Smooth muscle cell (in vitro differentiated cells): ENCODE results near the gene PRSS22. TPM values are rescaled to one million over a fixed set of nuclear protein-coding genes. Genes with fewer than 3 reads are reported as not detected.
A peak's percentile ranks its signal among the peaks of the same experiment; 100 is the strongest.
"Not testable (repeated sequence)": the region's sequence is repeated elsewhere in the genome, so short reads cannot be mapped to it uniquely, and the experiment has no call there.

Experiments used
- DNase-seq: peaks from one replicate; lab custom pipeline; 2025; ENCODE audit not compliant: unreplicated experiment; lab: John Stamatoyannopoulos, UW
- H2AFZ ChIP-seq: fragments of 200-600 bp; sonication (generic); 2 replicates; pipeline ENCODE4 v1.6.0; 2016; ENCODE audit warnings: antibody characterized with exemption, low read depth, mild to moderate bottlenecking
- H3F3A ChIP-seq: fragments of 200-600 bp; sonication (generic); 2 replicates; pipeline ENCODE4 v1.6.0; 2017; ENCODE audit warnings: antibody characterized with exemption, low read depth
- H3K27ac ChIP-seq: fragments of 200-600 bp; sonication (generic); 2 replicates; pipeline ENCODE4 v1.5.1; 2016; ENCODE audit warnings: low read depth, mild to moderate bottlenecking
- H3K27me3 ChIP-seq: fragments of 200-600 bp; sonication (generic); 2 replicates; pipeline ENCODE4 v1.6.1; 2016; ENCODE audit warnings: low read depth, mild to moderate bottlenecking
- H3K36me3 ChIP-seq: fragments of 200-600 bp; sonication (generic); 2 replicates; pipeline ENCODE4 v1.5.1; 2016; ENCODE audit warnings: low read depth
- H3K4me1 ChIP-seq: fragments of 200-600 bp; sonication (generic); 2 replicates; pipeline ENCODE4 v1.5.1; 2016; ENCODE audit warnings: low read depth
- H3K4me2 ChIP-seq: fragments of 200-600 bp; sonication (generic); 2 replicates; pipeline ENCODE4 v1.6.0; 2016; ENCODE audit warnings: mild to moderate bottlenecking
- H3K4me3 ChIP-seq: fragments of 200-600 bp; sonication (generic); 2 replicates; pipeline ENCODE4 v1.5.1; 2016; ENCODE audit warnings: mild to moderate bottlenecking
- H3K79me2 ChIP-seq: fragments of 200-600 bp; sonication (generic); 2 replicates; pipeline ENCODE4 v1.6.0; 2016; ENCODE audit warnings: low read depth, mild to moderate bottlenecking
- H3K9ac ChIP-seq: fragments of 200-600 bp; sonication (generic); 2 replicates; pipeline ENCODE4 v1.6.0; 2016; ENCODE audit warnings: low read depth
- H3K9me3 ChIP-seq: fragments of 200-600 bp; sonication (generic); replicated peaks from 2 replicates; pipeline ENCODE4 v1.5.1; 2016; ENCODE audit warnings: low read depth
- H4K20me1 ChIP-seq: fragments of 200-600 bp; sonication (generic); 2 replicates; pipeline ENCODE4 v1.6.0; 2016; ENCODE audit warnings: low read depth
- CTCF ChIP-seq: fragments of 200-600 bp; sonication (generic); IDR thresholded peaks from 2 replicates; pipeline ENCODE4 v1.5.1; 2017; ENCODE audit warnings: borderline replicate concordance, mild to moderate bottlenecking, antibody characterized with exemption; ENCODE audit not compliant: insufficient read depth, poor library complexity, severe bottlenecking
- WGBS: methylation state at CpG from one replicate; pipeline ENCODE4 v1.1.7; 2016; ENCODE audit warnings: low lambda C conversion rate; 5-methylcytosine and 5-hydroxymethylcytosine counted together
- polyA plus RNA-seq: library from polyadenylated mRNA; unstranded; fragments of >200 nt; fragmentation: Nextera tagmentation; extraction: Ambion mirVana; gene quantifications from 2 replicates; pipeline ENCODE4 v1.2.1, GENCODE V29; 2016
- total RNA-seq: library from RNA; depleted of rRNA; stranded (reverse); fragments of >200 nt; gene quantifications from 2 replicates; pipeline ENCODE4 v1.2.3, GENCODE V29; 2014

Gene PRSS22, protein sequence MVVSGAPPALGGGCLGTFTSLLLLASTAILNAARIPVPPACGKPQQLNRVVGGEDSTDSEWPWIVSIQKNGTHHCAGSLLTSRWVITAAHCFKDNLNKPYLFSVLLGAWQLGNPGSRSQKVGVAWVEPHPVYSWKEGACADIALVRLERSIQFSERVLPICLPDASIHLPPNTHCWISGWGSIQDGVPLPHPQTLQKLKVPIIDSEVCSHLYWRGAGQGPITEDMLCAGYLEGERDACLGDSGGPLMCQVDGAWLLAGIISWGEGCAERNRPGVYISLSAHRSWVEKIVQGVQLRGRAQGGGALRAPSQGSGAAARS
- total RNA-seq (2.2 TPM in 1 of 2 replicates, not detected in the other), polyA plus RNA-seq (0.79 and 3.7 TPM in 2 replicates)

DNA sequence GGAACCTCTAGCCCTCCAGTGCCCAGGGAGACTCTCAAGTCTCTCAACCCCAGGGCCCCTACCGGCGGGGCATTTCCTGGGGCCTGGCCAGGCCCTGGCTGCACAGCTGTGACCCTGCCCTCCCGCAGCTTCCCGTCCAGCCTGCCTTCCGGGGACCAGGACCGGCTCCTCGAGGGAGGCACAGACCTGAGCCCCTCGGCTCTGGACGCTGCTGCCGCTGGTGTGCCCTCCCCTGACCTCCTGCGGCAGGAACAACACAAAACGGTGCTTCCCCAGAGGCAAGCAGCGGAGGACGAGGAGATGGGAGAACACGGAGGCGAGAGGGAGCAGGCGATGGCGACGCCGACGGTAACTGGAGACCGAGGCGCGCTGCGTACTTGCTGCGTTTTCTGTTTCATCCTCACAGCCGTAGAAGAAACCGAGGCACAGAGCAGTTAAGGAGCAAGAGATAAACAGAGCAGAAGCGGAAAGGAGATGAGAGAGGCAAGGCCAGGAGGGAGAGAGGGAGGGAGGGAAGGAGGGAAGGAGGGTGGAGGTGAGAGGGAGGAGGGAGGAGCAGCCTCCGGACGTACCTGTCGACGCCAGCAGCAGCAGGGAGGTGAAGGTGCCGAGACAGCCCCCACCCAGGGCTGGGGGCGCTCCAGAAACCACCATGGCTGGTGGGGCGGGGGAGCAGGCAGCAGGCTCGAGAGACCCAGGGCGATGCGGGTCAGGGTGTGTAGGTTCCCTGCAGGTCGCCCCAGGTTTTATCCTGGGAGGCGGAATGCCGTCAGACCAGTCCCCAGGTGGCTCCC is at the start of gene PRSS22:
TSS of gene PRSS22 (minus strand) at position 720 of the 794 bp plus-strand sequence. CDS start at position 654, 66 bp downstream.
- no peak within 1 kb of the TSS for H3K9ac ChIP-seq

DNA sequence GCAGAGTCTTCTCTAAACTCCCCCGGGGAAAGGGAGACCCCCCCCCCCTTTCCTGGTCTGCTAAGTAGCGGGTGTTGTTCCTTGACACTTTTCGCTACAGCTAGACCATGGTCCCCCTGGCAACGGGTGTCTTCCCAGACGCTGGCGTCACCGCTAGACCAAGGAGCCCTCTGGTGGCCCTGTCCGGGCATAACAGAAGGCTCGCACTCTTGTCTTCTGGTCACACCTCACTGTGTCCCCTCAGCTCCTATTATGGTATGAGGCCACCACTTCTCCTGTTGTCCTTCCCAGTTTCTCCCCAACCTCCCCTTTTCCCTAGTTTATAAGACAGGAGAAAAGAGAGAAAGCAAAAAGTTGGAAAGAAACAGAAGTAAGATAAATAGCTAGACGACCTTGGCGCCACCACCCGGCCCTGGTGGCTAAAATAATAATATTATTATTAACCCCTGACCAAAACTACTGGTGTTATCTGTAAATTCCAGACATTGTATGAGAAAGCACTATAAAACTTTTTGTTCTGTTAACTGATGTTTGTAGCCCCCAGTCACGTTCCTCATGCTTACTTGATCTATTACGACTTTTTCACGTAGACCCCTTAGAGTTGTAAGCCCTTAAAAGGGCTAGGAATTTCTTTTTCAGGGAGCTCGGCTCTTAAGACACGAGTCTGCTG is 49.2 kb upstream of the PRSS22 start:
- H3K27me3 ChIP-seq, H3K36me3 ChIP-seq, H3K9me3 ChIP-seq, H4K20me1 ChIP-seq, H3K4me1 ChIP-seq, H3K4me3 ChIP-seq, H3K79me2 ChIP-seq, H2AFZ ChIP-seq: not testable (repeated sequence)
- peak overlapping the region; percentile 89 for H3K27ac ChIP-seq
- H3K9ac ChIP-seq: peak overlapping the region; percentile 51
- peak; percentile 51 for TF ChIP-seq CTCF
- WGBS: 34% methylated on average over 16 of the region's 17 CpGs
- peak overlapping the region; percentile 48 for H3K4me2 ChIP-seq
- peaks cover 13% of the 10 kb centered on the region for H3F3A ChIP-seq
- DNase-seq: peak; percentile 22

More for the DNA sequence above, at the start of gene PRSS22:
- Histone ChIP-seq H3K4me3 (peak within 1 kb of the TSS; percentile 44), H2AFZ (no peak within 1 kb of the TSS), H3K27me3 (peaks cover 20% of the 10 kb centered on the region), H3K79me2 (no peaks in the 10 kb centered on the region), H3K9me3 (no peaks in the 10 kb centered on the region), H3K27ac (no peak within 1 kb of the TSS), H3F3A (no peaks in the 10 kb centered on the region), H4K20me1 (no peaks in the 10 kb centered on the region), H3K4me2 (peak within 1 kb of the TSS; percentile 72), H3K36me3 (no peaks in the 10 kb centered on the region), H3K4me1 (no peaks in the 10 kb centered on the region)
- WGBS: 13% methylated on average over 37 of the region's 42 CpGs
- DNase-seq: no peak
- TF ChIP-seq CTCF: no peak

DNA sequence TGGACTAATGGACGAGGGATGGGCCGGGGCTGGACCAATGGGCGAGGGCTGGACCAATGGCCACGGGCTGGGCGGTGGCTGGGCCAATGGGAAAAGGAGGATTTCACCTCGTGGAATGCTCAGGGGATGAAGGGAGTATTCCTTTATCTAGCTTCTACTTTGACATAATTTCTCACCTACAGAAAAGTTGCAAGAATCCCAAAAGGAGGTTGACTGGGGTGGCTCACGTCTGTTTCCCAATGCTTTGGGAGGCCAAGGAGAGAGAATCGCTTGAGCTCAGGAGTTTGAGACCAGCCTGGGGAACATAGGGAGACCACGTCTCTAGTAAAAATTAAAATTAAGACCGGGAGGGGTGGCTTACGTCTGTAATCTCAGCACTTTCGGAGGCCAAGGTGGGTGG is 48.0 kb upstream of the PRSS22 start:
- no peak overlapping the region for H2AFZ ChIP-seq
- no peaks in the 10 kb centered on the region for H3K79me2 ChIP-seq
- H3K9me3 ChIP-seq: no peaks in the 10 kb centered on the region
- no peak overlapping the region for H3K4me3 ChIP-seq
- no peaks in the 10 kb centered on the region for H3K36me3 ChIP-seq
- H3K27ac ChIP-seq: peak overlapping the region; percentile 89
- no peaks in the 10 kb centered on the region for H4K20me1 ChIP-seq
- peaks cover 13% of the 10 kb centered on the region for H3F3A ChIP-seq
- DNase-seq: no peak
- peaks cover 3% of the 10 kb centered on the region for H3K4me1 ChIP-seq
- no peak for TF ChIP-seq CTCF
- 51% methylated on average over 12 of the region's 12 CpGs for WGBS
- peak overlapping the region; percentile 48 for H3K4me2 ChIP-seq
- no peak overlapping the region for H3K9ac ChIP-seq
- no peaks in the 10 kb centered on the region for H3K27me3 ChIP-seq
